Measurements from ENCODE around the gene HPCAL1.

Gene HPCAL1

GRCh38 chr2:10338270-10339188, 35.8 kb downstream of the HPCAL1 start:
- FAIRE-seq = no peak

GRCh38 chr2:10339647-10340592, 37.2 kb downstream of the HPCAL1 start:
- FAIRE-seq = no peak

- no peak for FAIRE-seq
Measured at GRCh38 chr2:10340593-10340975, 37.9 kb downstream of the HPCAL1 start.

- no peak for FAIRE-seq
Measured at GRCh38 chr2:10341193-10341592, 38.5 kb downstream of the HPCAL1 start.

- FAIRE-seq = no peak
Measured at GRCh38 chr2:10342245-10342951, 39.7 kb downstream of the HPCAL1 start.

GRCh38 chr2:10343191-10343590, 40.5 kb downstream of the HPCAL1 start:
- no peak for FAIRE-seq

GRCh38 chr2:10343658-10344057, 41.0 kb downstream of the HPCAL1 start:
- no peak for FAIRE-seq

GRCh38 chr2:10344105-10345066, 41.7 kb downstream of the HPCAL1 start:
- no peak for FAIRE-seq

- FAIRE-seq = no peak
Measured at GRCh38 chr2:10345126-10345525, 42.4 kb downstream of the HPCAL1 start.

- no peak for FAIRE-seq
Measured at GRCh38 chr2:10345813-10346212, 43.1 kb downstream of the HPCAL1 start.

GRCh38 chr2:10346929-10347561, 44.3 kb downstream of the HPCAL1 start:
- FAIRE-seq = no peak

GRCh38 chr2:10347562-10347948, 44.9 kb downstream of the HPCAL1 start:
- FAIRE-seq = no peak

- FAIRE-seq = no peak
Measured at GRCh38 chr2:10348891-10349290, 46.2 kb downstream of the HPCAL1 start.

- no peak for FAIRE-seq
Measured at GRCh38 chr2:10350761-10351160, 48.1 kb downstream of the HPCAL1 start.

GRCh38 chr2:10352361-10352760, 49.7 kb downstream of the HPCAL1 start:
- FAIRE-seq = no peak

GRCh38 chr2:10352972-10353371, 50.3 kb downstream of the HPCAL1 start:
- no peak for FAIRE-seq

GRCh38 chr2:10353931-10354330, 51.2 kb downstream of the HPCAL1 start:
- FAIRE-seq = no peak

GRCh38 chr2:10354399-10354798, 51.7 kb downstream of the HPCAL1 start:
- FAIRE-seq = no peak

- no peak for FAIRE-seq
Measured at GRCh38 chr2:10355471-10356438, 53.1 kb downstream of the HPCAL1 start.

GRCh38 chr2:10356439-10356811, 53.7 kb downstream of the HPCAL1 start:
- no peak for FAIRE-seq
